GM19372 (cell line): Measurements from ENCODE around the gene LGALS3.
"Not testable (repeated sequence)": the region's sequence is repeated elsewhere in the genome, so short reads cannot be mapped to it uniquely, and the experiment has no call there.

Experiments used
- ATAC-seq: cut with Tn5 transposase; IDR thresholded peaks from one replicate; pipeline ENCODE4 v1.9.1; 2021; ENCODE audit warnings: mild to moderate bottlenecking, low read depth, moderate library complexity; ENCODE audit not compliant: unreplicated experiment

Gene LGALS3

DNA sequence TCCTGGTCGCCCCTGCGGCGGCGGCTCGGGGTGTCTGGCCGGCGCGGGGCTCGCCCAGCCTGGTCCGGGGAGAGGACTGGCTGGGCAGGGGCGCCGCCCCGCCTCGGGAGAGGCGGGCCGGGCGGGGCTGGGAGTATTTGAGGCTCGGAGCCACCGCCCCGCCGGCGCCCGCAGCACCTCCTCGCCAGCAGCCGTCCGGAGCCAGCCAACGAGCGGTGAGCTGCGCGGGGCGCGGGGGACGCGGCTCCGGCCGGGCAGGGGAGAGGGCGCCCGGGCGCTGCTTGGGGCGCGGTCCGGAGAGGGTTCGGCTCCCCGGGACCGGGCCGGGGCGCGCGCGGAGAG is at the start of gene LGALS3:
Gene LGALS3, plus strand, starts transcription at position 167 of the 342 bp plus-strand sequence. CDS start 8,122 bp downstream, outside the sequence.
- ATAC-seq = peak; percentile 61

DNA sequence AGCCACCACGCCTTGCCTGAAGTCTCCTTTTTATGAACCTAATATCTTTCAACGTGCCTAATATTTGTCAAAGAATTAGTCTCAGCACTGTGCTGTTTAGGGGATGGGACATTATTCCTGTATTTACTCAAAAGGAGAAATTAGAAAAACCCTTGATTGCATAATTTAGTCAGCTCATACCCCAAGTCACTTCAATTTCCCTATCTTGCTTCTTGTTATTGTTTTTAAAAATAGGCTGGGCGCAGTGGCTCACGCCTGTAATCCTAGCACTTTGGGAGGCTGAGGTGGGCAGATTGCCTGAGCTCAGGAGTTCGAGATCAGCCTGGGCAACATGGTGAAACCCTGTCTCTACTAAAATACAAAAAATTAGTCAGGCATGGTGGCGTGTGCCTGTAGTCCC is 49.1 kb upstream of the LGALS3 start:
- ATAC-seq = not testable (repeated sequence)

DNA sequence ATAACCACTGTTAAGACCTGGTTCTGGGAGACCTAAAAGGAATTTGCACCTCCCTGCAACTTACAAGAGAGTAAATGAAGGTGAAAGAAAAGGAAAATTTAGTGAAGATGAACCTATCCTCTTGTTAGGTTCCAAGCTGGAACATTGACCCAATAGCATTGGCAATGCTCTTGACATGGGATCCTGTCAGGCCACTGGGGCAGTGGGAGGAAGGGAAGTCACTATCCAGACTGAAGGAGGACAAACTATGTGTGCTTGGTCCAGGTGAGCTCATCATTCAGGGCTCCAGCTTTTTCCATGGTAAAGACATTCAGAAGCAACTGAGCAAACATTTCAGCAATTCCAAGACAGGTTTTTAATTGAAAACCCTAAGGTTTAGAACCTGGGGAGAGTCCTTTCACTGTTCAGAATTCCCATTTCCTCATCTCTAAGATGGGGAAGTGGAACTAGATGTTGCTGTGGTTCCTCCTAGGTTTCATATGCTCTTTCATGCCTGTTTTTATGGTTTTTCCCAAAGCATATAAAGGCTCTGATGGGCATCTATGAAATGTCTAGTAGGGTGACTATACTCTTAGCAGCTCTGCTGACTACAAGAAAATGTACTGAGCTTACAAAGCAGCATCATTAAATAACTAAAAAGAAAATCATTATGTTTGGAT is 44.5 kb upstream of the LGALS3 start:
- no peak for ATAC-seq

DNA sequence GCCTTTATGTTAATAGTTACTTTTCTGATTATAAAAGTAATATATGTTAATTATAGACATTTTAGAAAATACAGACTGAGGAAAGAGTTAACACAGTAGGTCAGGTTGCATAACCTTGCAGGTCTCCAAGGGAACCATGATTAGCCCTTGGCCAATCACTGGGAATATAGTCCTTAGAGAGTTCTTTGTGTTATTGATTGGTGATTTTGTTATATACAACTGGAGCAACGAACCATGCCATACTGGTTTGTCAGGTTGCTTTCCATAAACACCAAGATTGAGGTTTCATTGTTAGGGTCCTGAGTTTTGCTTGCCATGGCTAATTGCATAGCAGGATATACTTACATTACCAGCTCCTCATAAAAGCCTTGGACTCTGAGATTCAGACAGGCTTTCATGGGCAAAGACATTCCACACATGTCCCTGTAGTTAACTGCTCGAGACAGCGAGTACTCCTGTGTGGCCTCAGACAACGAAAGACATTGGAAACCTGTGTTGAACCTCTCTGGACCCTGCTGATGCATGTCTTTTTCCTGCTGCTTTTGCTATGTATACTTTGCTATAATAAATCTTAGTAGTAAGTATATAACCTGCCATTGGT is 43.9 kb upstream of the LGALS3 start:
- no peak for ATAC-seq

DNA sequence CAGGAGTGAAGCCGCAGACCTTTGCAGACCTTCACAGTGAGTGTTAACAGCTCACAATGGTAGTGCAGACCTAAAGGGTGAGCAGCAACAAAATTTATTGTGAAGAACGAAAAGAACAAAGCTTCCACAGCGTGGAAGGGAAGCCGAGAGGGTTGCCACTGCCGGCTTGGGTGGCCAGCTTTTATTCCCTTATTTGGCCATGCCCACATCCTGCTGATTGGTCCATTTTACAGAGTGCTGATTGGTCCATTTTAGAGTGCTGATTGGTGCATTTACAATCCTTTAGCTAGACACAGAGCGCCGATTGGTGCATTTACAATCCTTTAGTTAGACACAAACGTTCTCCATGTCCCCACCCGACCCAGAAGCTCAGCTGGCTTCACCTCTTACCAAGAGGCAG is 42.1 kb upstream of the LGALS3 start:
- no peak for ATAC-seq

DNA sequence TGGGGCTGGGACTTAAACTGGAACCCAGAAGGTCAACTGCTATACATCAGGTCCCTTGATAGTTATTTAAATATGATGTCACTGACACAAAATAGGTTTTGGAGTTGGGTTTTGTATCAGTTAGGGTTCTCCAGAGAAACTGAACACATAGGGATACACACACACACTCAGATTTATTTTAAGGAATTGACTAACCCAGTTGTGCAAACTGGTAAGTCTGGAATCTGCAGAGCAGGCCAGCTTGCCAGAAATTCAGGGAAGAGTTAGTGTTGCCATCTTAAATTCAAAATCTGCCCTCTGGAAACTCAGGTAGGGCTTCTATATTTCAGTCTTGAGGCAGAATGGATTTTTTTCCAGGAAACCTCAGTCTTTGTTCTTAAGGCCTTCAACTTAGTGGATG is 40.7 kb upstream of the LGALS3 start:
- ATAC-seq = no peak

DNA sequence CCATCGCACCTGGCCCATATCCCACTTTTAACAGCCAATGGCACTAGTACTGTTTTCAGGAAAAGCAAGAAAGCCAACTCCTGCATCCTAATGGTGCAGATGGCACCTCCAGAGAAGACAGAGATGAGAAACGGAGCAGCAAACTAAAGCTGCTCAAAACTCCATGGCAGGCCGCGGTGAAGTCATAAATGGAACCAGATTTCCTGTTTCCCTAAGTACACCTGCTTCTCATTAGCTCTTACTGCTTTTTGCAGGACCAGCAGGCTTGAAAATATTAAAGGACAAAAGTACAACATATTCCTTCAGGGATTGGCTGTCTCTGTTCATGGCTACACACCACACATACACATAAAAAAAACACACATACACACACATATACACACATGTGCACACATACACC is 36.7 kb upstream of the LGALS3 start:
- ATAC-seq = no peak

DNA sequence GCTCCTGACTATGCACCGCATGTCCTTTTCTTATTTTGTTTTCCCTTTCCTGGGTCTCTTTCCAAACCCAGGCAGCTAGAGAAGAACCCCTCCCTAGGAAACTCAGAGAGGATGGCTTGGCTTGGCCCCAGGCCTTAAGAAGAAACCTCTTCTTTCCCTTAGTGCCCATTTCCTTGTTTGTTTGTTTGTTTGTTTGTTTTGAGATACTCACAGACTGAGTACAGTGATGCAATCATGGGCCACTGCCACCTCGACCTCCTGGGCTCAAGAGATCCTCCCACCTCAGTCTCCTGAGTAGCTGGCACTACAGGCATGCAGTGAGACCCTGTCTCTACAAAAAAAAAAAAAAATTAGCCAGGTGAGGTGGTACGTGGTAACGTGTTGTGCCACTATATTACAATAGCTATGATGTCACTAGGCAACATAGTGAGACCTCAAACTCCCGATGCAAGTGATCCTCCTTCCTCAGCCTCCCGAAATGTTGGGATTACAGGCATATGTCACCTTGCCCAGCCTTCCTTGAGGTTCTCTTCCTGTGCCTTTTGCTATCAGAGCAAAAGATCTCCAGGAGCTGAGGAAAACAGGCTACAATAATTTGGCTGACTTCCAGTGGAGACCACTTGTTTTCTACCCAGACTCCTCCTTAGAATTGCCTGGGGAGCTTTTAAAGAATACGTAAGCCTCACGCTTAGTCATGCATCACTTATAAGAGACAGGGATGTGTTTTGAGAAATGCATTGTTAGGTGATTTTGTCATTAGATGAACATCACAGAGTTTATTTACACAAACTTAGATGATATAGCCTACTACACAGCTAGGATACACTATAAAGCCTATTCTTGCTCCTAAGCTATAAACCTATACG is 34.5 kb upstream of the LGALS3 start:
- no peak for ATAC-seq

DNA sequence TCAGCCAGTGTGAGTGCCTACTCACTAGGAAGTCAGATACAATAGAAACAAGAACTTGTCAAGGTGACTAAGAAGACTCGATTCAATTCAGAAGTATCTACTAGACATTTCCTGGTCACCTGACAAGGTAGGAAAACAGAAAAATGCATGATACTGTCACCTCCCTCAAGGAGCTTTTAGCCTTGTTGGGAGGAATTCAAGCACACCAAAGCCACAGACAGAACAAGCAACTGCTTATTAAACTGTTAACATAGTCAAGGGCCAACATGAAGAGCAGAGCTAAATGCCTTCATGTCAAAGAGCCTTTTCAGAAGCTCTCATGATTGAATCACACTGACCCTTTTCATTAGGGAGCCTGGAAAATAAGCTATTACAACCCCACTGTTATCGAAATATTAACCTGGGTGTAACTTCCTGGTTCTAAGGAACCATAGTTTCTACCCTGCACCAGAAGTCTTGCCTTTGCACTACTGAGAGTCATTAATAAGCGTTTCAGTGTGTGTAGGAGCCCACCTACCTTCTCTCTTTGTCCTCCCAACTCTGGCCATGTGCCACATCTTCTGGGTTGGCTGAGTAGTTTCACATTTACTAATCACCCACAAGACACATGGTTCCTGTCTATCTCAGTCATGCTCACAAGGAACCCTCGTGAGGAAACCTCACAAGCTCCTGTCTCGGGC is 31.0 kb upstream of the LGALS3 start:
- peak; percentile 60 for ATAC-seq

DNA sequence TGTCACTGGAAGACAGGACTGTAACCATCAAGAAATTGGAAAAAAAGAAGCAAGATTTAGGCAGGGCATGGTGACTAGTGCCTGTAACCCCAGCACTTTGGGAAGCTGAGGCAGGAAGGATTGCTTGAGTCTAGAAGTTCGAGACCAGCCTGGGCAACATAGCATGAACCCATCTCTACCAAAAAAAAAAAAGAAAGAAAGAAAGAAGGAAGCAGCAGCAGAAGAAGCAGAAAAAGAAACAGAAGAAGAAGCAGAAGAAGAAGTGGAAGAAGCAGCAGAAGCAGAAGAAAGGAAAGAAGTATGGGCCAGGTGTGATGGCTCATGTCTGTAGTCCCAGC is 30.5 kb upstream of the LGALS3 start:
- ATAC-seq = no peak

DNA sequence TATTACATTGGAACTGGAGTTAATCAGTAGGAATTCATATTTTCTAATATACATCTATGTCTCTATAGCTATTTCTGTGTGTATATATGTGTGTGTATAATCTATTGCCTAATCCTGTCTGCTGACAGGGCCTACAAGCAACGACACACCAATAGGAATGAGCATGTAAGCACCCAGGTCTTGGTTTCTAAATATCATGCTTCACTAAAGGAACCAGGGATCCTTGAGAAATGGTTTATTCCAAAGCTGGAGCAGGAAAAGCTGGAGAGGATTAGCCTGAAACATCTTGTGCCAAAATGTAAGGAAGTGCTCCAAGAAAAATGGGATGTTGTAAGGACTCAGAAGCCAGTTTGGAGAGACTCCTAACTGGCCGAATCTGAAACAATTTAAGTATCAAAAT is 29.3 kb upstream of the LGALS3 start:
- no peak for ATAC-seq

DNA sequence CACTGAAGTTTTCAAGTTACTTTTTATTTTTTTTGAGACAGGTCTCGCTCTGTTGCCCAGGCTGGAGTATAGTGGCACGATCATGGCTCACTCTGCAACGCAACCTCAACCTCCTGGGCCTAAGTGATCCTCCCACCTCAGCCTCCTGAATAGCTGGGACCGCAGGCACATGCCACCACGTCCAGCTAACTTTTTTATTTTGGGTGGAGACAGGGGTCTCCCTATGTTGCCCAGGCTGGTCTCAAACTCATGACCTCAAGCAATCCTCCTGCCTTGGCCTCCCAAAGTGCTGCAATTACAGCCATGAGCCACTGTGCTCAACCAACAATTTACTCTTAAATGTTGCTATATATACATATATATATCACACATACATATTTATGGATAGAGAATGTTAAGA is 27.4 kb upstream of the LGALS3 start:
- ATAC-seq = no peak

DNA sequence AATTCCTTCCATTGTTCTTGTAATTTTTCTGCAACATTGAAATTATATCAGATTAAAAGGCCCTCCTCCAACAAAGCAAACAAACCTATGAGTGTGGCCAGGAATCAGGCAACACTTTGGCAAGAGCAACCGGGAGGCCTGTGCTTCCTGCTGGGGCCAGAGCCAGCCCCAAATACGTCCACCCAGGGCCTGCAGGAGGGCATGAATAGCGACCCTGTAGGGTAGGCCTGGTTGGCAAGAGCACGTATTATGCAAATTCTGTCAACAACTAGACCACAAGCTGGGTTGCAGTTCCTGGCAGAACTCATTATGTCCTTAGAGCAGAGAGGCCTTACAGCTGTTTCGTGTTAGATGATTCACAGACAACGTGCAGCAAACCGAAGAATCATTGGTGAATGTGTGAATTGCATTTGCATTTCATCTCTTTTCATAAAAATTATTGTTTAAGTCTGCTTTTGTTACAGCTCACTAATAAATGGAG is 26.9 kb upstream of the LGALS3 start:
- ATAC-seq = peak; percentile 62

DNA sequence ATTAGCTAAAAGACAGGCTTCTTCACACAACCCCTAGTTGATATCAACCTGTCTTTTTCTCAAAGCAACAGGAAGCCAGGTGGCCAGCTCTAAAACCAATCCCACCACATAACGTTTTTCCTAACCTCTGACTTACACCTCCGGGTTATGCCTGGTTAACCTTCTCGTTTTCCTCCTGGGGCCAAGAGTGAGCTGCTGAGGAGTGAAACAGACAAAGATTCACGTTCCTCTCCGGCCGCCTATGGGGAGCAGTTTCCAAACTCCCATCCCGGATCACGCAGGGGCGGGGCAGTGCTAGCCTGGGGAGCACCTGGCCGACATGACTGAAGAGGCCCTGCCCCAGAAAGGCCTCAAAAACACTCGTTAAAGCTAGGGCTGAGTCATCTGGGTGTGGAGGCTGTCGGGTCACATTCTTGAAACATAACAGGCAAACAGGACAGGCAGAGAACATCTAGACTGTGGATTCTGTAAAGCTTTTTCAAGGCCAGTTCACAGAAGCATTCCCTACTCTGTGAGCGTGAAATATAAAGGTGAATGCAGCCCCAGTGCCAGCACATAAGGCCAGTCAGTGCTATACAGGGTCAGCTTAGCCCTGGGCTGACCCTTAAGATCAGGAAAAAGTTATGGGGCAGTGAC is 25.9 kb upstream of the LGALS3 start:
- peak; percentile 29 for ATAC-seq

DNA sequence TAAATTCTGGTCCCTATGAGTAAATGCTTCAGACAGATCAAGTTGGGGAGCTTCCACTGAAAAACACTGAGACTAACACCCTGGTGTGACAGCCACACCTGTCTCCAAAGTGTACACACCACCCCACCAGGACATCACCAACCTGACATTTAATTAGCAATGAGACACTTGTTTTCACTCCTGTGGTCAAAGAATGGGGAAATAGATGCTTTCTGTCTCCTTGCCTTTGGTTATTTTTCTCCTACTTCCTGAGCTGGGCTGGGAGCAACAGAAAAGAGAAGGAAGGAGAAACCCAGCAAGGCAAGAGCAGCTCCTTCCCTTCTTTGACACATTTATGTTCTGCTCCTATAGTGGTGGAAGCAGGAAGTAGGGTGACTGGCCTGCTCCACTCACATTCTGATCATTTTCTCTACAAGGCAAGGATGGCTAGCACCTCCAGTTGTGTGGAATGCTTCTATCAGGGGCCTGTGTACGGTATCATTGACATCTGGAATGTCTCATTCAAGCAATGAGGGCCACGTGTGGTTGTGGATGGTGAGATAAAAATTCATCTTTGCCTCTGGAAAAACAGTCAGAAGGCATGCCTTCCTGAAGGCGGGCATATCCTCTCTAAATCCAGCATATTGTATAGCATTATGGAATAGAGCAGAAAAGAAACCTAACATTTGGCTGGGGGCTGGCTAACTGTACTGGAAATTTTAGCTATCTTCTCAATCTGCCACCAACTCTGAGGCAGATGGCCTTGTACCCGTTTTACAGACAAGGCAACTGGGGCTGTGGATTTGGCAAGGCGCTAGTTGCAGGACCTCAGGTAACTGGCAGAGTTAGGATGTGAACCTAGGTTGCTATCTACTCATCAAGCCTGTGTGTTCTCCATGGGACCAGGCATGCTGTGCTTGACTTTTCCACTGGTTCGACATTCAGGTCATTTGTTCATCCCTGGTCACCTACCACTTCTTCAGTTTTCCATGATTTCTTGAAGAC is 24.8 kb upstream of the LGALS3 start:
- ATAC-seq = no peak

DNA sequence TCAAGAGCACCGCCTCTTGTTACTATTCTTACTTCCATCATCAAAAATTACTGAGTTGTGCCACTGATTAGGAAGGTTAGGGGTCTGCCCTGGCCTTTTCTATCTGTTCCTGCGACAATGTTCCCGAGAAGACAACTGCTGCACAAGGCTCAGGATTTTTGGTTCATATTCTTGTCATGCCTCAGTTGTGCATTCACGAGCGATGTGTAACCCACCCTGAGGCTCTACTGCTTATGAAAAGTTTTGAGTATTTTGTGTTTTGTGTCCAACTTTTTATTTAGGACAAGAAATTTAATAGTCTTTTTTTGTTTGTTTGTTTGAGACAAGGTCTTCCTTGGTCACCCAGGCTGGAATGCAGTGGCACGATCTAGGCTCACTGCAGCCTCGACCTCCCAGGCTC is 23.1 kb upstream of the LGALS3 start:
- ATAC-seq = no peak

DNA sequence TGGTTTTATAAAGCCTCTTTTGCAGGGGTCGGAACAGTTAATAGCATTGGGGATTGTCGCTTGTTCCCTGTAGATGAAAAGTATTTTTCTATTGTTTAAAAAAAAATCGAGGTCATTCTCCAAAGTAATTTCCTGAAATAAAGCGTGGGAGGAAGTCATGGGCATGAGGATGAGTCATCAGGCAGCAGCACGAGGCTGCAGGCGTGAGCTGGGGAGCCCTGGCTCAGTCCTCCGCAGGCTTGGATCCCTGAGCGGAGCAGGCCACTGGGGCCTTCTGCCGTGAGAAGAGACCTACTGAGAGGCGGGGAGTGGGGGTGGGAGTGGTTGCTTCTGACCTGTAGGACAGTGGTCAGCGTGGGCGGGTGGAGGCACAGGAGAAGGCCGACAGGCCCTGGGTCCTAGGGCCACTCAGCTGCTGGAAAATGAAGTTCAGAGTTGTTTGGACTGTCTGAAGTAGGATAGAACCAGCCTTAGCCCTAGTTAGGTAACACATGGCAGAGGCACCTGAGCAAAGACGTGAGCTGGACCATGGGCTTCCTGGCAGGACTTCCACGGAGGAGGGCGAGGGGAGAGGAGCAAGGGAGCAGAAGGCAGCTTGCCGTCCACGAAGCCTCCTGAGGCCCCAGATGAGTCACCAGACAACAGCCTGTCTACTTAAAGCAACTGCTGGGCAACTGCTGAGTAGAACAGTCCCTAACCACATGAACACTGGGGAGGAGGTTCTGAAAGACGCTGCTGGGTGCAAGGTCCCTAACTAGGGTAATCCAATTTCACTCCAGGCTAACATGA is 21.1 kb upstream of the LGALS3 start:
- no peak for ATAC-seq

DNA sequence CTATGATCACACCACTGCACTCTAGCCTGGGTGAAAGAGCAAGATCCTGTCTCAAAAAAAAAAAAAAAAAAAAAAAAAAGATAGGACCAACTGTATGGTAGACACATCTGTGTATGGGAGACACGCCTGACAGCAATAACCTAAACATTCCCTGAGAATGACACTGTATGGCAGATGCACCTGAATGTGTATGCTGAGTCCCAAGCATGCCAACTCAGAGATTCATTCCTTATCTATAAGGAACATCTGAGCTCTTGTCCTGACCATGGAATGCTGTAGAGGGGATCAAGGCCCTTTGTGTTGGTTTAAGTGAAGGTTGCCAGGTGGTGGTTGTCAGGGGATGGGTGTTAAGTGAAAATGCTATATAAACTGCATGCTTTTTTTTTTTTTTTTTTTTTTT is 19.2 kb upstream of the LGALS3 start:
- no peak for ATAC-seq
